Small intestine (tissue), 7 donors: ENCODE data around the gene TBXAS1. TPM values are rescaled to one million over a fixed set of nuclear protein-coding genes. Genes with fewer than 3 reads are reported as not detected.

Experiments
- DNase-seq, 2 donors: peaks; one replicate each; pipeline versions ENCODE4 v3.0.0 to v3.0.0-alpha.2; 2013
- FAIRE-seq: peaks from 2 replicates; lab custom pipeline; 2012; peaks lifted over from hg19 to GRCh38; lab: Jason Lieb, UNC
- H3K27ac ChIP-seq, 3 donors: one replicate each; pipeline ENCODE4 v1.5.1; 2013; ENCODE audit warnings: low read length in 2 of 3, mild to moderate bottlenecking in 2 of 3, control low read depth in 1 of 3, inconsistent platforms in 1 of 3, low read depth in 1 of 3, moderate library complexity in 1 of 3
- H3K27me3 ChIP-seq, 3 donors: one replicate each; pipeline ENCODE4 v1.6.1; 2013; ENCODE audit warnings: low read length in 3 of 3, inconsistent platforms in 1 of 3; ENCODE audit not compliant: control insufficient read depth in 3 of 3, insufficient read depth in 3 of 3
- H3K36me3 ChIP-seq, 3 donors: one replicate each; pipeline ENCODE4 v1.6.1; 2013; ENCODE audit warnings: low read length in 3 of 3, inconsistent platforms in 1 of 3, low read depth in 1 of 3, mild to moderate bottlenecking in 1 of 3, moderate library complexity in 1 of 3; ENCODE audit not compliant: control insufficient read depth in 3 of 3, insufficient read depth in 2 of 3
- H3K4me1 ChIP-seq, 3 donors: one replicate each; pipeline ENCODE4 v1.6.1; 2013; ENCODE audit warnings: low read length in 2 of 3, inconsistent platforms in 1 of 3, low read depth in 1 of 3, mild to moderate bottlenecking in 1 of 3, moderate library complexity in 1 of 3; ENCODE audit not compliant: control insufficient read depth in 3 of 3, insufficient read depth in 2 of 3
- H3K4me3 ChIP-seq, 3 donors: one replicate each; pipeline ENCODE4 v1.5.1; 2013; ENCODE audit warnings: low read length in 3 of 3, control low read depth in 1 of 3, inconsistent platforms in 1 of 3, low read depth in 1 of 3, mild to moderate bottlenecking in 1 of 3, moderate library complexity in 1 of 3
- H3K9me3 ChIP-seq, 2 donors: one replicate each; pipeline ENCODE4 v1.6.1; 2013; ENCODE audit warnings: low read depth in 1 of 2, low read length in 1 of 2; ENCODE audit not compliant: control insufficient read depth in 2 of 2, insufficient read depth in 1 of 2
- WGBS, 3 donors: extraction: QIAGEN DNeasy Blood & Tissue Kit; methylation state at CpG; one replicate each; pipeline ENCODE4 v1.1.7; 2013; 5-methylcytosine and 5-hydroxymethylcytosine counted together
- polyA plus RNA-seq, 4 donors: library from polyadenylated mRNA; stranded (reverse) in 3 of 4; unstranded in 1 of 4; fragments of 200-250 nt in 3 of 4; fragments of 120-200 nt in 1 of 4; gene quantifications; one replicate each; pipeline versions ENCODE4 v1.2.1 to v1.2.3, GENCODE V29; 2013
- donor health status: healthy with polysubstance abuse.
- donor health status: control.
- donor health status: control.
- donor health status: Bipolar disorder and iron deficiency.
- donor health status: healthy.

Gene TBXAS1
- polyA plus RNA-seq, 4 donors, result 1.1 to 8.2 (median 7.0) TPM

DNA sequence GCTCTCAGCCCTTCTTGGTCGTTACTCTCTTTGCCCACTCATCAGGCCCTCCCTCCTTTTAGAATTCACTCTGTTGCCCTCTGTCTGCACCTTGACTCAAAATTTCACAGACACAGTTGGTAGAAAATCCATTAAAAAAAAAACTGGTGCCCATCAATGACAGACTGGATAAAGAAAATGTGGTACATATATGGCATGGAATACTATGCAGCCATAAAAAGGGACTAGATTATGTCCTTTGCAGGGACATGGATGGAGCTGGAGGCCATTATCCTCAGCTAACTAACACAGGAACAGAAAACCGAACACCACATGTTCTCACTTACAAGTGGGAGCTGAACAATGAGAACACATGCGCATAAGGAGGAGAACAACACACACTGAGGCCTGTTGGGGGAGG lies 118.0 kb downstream of the TBXAS1 start:
- DNase-seq, result no peak
- Histone ChIP-seq H3K27me3 (peaks cover 0 to 3% (median 0%) of the 10 kb centered on the region in 3 donors), H3K27ac (no peak overlapping the region), H3K9me3 (peaks cover 0 to 17% of the 10 kb centered on the region in 2 donors), H3K36me3 (no peaks in the 10 kb centered on the region), H3K4me1 (no peaks in the 10 kb centered on the region), H3K4me3 (no peak overlapping the region)
- 78 to 90% (median 84%) methylated on average over 3 of the region's 3 CpGs for WGBS, 3 donors
- no peak for FAIRE-seq

- Histone ChIP-seq H3K36me3 (no peaks in the 10 kb centered on the region), H3K4me1 (no peaks in the 10 kb centered on the region), H3K4me3 (no peak overlapping the region), H3K27ac (no peak overlapping the region), H3K27me3 (peaks cover 0 to 3% (median 0%) of the 10 kb centered on the region in 3 donors), H3K9me3 (peaks cover 0 to 17% of the 10 kb centered on the region in 2 donors)
- FAIRE-seq, result no peak
- DNase-seq, result no peak
- 83 to 100% (median 94%) methylated on average over 2 of the region's 2 CpGs for WGBS, 3 donors
These were observed 119.1 kb downstream of the TBXAS1 start for GRCh38 chr7:139948167-139948566.

GRCh38 chr7:139948587-139949335 lies 119.7 kb downstream of the TBXAS1 start:
- H3K4me1 ChIP-seq, result no peaks in the 10 kb centered on the region
- no peak overlapping the region for H3K27ac ChIP-seq
- no peaks in the 10 kb centered on the region for H3K27me3 ChIP-seq
- FAIRE-seq (no peak), DNase-seq (no peak)
- H3K36me3 ChIP-seq, result no peaks in the 10 kb centered on the region
- WGBS, 3 donors, result 78 to 92% (median 86%) methylated on average over 10 of the region's 10 CpGs
- no peak overlapping the region for H3K4me3 ChIP-seq
- H3K9me3 ChIP-seq, result peaks cover 0 to 17% of the 10 kb centered on the region in 2 donors

- no peak for DNase-seq
- Histone ChIP-seq H3K4me3 (no peak overlapping the region), H3K4me1 (no peaks in the 10 kb centered on the region), H3K27me3 (no peaks in the 10 kb centered on the region), H3K36me3 (no peaks in the 10 kb centered on the region), H3K9me3 (peaks cover 0 to 17% of the 10 kb centered on the region in 2 donors), H3K27ac (no peak overlapping the region)
- no peak for FAIRE-seq
- WGBS, 3 donors, result 92 to 99% (median 95%) methylated on average over 3 of the region's 3 CpGs
These were observed 120.6 kb downstream of the TBXAS1 start for GRCh38 chr7:139949629-139950028.

DNA sequence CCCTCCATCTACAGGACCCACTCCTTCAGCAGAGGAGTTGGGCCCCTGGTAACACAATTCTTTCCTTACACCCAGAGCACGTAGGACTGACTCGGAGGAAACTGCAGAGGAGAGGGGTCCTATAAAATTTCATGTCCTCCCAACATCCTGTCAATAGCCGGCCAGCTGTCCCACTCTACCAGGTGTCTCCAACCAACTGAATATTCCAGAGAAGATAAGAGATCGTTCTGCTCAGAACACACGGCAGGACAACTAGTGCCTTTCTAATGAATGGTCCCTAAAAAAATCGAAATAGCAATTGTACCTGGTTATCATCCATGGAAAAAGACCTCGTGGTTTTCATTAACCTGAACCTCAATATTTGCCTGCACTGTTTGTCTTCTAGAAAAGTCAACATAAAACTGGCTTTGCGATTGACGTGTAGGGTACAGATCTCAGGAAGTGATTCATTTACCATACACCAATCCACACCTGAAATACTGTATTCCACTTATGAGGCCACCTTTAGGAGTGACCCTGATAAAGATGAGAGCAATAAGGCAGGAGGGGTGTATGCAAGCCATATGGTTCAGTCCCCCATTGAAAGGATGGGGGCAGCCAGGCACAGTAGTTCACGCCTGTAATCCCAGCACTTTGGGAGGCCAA lies 121.9 kb downstream of the TBXAS1 start:
- FAIRE-seq (no peak), DNase-seq (peak; percentile 30 to 56)
- Histone ChIP-seq H3K4me3 (no peak overlapping the region), H3K4me1 (no peaks in the 10 kb centered on the region), H3K27ac (no peak overlapping the region), H3K36me3 (no peaks in the 10 kb centered on the region), H3K27me3 (no peaks in the 10 kb centered on the region), H3K9me3 (peaks cover 0 to 15% of the 10 kb centered on the region in 2 donors)
- WGBS, 3 donors, result 38 to 68% (median 39%) methylated on average over 10 of the region's 10 CpGs

DNA sequence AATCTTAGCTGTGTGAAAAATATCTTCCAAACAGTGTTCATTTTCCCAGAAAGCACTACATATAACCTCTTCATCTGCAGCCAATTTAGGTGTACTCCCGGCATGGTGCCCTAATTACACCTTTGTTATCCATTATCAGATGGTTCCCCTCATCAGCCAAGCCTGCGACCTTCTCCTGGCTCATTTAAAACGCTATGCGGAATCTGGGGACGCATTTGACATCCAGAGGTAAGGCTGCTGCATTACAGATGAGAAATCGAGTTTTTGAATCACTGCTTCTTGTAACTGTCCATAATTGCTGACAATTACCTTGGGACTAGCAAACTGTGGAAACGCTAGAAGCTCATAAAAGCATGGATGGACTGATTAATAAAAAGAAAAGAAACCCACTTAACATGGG lies 124.2 kb downstream of the TBXAS1 start:
- WGBS, 3 donors, result 69 to 84% (median 78%) methylated on average over 7 of the region's 7 CpGs

DNA sequence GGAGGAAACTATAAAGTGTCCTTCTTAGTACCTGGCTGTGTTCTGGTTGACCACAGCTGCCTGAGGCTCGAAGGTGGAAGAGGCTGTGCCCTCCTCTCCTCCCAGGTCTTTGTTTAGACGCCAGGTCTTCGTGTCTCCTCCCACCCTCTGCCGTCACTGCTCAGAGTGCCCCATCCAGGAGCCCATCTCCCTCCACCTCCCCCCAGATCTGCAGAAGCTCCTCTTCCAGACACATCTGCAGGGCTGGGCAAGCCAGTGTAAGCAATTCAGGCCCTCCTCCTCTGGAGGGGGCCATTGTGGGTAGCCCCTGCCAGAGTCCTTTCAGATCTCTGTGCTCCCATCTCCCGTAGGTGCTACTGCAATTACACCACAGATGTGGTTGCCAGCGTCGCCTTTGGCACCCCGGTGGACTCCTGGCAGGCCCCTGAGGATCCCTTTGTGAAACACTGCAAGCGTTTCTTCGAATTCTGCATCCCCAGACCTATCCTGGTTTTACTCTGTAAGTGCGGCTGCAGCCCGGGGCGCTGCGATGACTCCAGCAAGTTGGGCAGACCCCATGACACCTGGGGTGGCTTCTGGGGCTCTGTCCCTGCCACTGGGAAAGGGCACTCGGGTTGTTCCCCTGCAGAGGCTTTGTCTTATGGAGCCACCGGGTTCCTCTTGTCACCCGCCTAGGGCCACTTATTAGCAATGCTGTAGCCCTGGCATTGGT lies 126.2 kb downstream of the TBXAS1 start:
- Histone ChIP-seq H3K4me1 (no peaks in the 10 kb centered on the region), H3K36me3 (peaks cover 0 to 2% (median 0%) of the 10 kb centered on the region in 3 donors), H3K27ac (no peak overlapping the region), H3K27me3 (peaks cover 0 to 2% (median 0%) of the 10 kb centered on the region in 3 donors), H3K4me3 (no peak overlapping the region), H3K9me3 (no peaks in the 10 kb centered on the region)
- 86 to 91% (median 89%) methylated on average over 17 of the region's 17 CpGs for WGBS, 3 donors
- DNase-seq (no peak), FAIRE-seq (no peak)

More for the DNA sequence above, 124.2 kb downstream of the TBXAS1 start:
- FAIRE-seq (no peak), DNase-seq (no peak)
- Histone ChIP-seq H3K27me3 (peaks cover 0 to 2% (median 0%) of the 10 kb centered on the region in 3 donors), H3K4me1 (no peaks in the 10 kb centered on the region), H3K9me3 (peaks cover 0 to under 1% of the 10 kb centered on the region in 2 donors), H3K4me3 (no peak overlapping the region), H3K36me3 (no peaks in the 10 kb centered on the region), H3K27ac (no peak overlapping the region)

DNA sequence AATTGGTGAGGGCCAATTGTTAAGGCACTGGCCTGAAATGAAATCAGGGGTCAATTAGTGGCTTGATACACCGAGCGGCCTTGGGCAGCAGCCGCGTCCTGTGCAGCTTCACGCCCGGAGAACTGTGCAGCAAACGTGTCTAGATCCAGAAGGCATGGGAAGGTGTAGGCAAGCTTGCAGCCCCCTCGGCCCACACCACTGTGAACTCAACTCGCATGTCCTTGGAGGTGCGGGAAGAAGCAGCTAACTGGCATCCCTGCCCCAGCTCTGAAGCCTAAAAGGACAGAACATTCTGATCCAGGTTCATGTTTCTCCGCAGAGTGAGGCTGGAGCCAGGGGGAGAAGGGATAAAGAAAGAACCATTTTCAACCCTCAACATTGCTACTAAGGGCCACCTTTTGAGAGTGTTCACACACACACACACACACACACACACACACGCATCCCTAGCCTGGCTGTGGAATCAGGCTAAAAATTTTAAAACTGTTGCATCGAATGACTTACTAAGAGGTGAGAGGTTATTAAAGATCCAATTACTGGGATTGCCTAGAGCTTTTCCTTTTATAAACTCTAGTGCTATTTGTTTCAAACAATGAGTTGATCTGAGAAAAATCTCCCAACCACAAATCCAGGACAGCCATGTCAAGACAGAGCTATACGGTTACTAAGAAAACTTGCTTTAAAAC lies 129.7 kb downstream of the TBXAS1 start:
- Histone ChIP-seq H3K36me3 (peaks cover 0 to 2% (median 0%) of the 10 kb centered on the region in 3 donors), H3K27ac (no peak overlapping the region), H3K4me1 (no peaks in the 10 kb centered on the region), H3K27me3 (peaks cover 0 to 2% (median 0%) of the 10 kb centered on the region in 3 donors), H3K4me3 (no peak overlapping the region), H3K9me3 (no peaks in the 10 kb centered on the region)
- no peak for DNase-seq
- no peak for FAIRE-seq
- WGBS, 3 donors, result 91 to 92% (median 92%) methylated on average over 14 of the region's 14 CpGs
